ENCODE data around the gene TMPRSS13.

TMPRSS13 gene

DNA sequence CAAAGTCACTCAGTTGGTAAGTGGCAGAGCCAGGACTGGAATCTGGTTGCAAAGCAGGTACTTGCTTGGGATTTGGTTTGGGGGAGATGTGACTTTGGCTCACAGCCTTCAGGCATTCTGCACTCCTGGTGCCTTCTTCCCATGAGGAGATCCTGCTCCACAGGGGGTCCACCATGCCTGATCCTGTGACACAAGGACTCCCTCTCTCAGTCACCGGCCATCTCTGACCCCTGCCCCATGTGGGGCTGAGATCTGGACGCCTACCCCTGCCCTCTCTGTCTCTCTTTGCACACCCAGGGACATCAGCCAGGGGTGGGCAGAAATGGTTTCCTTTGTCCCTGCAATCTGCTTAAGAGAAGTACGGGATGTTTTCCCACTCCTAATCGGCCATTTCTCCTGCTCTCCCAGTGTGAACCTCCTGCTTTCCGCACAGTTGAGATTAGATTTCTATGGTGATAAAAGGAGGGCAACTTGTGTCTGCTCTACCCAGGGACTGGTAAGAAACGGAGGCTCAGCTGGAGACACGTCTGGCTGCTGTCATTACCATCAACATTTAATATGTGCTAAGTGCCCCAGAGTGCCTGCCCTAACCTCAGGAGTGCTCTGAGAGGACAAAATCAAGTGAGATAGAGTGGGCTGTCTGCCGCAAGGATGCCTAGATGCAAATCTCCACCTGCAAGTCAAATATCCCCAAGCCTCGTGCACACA is 41.6 kb downstream of the TMPRSS13 start (continued):
- TF ChIP-seq BCL11B (tag by site-specific recombination; IDR thresholded peaks at IDR 0.05; ENCODE audit: low read depth): no peak
- TF ChIP-seq ZNF785 (tag by site-specific recombination; IDR thresholded peaks at IDR 0.05): no peak
- TF ChIP-seq ZIC2 (tag by site-specific recombination; IDR thresholded peaks at IDR 0.05): peak; percentile 98
- no peak for TF ChIP-seq ZNF677 (tag by site-specific recombination; IDR thresholded peaks at IDR 0.05)
- TF ChIP-seq GLIS1 (tag by site-specific recombination; IDR thresholded peaks at IDR 0.05): peak; percentile 54
- TF ChIP-seq, protein P1, sequence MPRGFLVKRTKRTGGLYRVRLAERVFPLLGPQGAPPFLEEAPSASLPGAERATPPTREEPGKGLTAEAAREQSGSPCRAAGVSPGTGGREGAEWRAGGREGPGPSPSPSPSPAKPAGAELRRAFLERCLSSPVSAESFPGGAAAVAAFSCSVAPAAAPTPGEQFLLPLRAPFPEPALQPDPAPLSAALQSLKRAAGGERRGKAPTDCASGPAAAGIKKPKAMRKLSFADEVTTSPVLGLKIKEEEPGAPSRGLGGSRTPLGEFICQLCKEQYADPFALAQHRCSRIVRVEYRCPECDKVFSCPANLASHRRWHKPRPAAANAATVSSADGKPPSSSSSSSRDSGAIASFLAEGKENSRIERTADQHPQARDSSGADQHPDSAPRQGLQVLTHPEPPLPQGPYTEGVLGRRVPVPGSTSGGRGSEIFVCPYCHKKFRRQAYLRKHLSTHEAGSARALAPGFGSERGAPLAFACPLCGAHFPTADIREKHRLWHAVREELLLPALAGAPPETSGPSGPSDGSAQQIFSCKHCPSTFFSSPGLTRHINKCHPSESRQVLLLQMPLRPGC (tag by site-specific recombination; IDR thresholded peaks at IDR 0.05): no peak
- no peak for TF ChIP-seq ZNF510 (tag by site-specific recombination; IDR thresholded peaks at IDR 0.05; ENCODE audit: insufficient replicate concordance)
- TF ChIP-seq ZNF777 (tag by site-specific recombination; IDR thresholded peaks at IDR 0.05; ENCODE audit: borderline replicate concordance): no peak
- no peak for TF ChIP-seq ZNF416 (tag by site-specific recombination; IDR thresholded peaks at IDR 0.05)
- no peak for TF ChIP-seq ZNF174 (tag by site-specific recombination; IDR thresholded peaks at IDR 0.05)
- TF ChIP-seq, protein P2, sequence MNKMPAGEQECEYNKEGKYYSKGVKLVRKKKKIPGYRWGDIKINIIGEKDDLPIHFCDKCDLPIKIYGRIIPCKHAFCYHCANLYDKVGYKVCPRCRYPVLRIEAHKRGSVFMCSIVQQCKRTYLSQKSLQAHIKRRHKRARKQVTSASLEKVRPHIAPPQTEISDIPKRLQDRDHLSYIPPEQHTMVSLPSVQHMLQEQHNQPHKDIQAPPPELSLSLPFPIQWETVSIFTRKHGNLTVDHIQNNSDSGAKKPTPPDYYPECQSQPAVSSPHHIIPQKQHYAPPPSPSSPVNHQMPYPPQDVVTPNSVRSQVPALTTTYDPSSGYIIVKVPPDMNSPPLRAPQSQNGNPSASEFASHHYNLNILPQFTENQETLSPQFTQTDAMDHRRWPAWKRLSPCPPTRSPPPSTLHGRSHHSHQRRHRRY (tag by site-specific recombination; IDR thresholded peaks at IDR 0.05): no peak
- TF ChIP-seq KLF1 (tag by site-specific recombination; IDR thresholded peaks at IDR 0.05): no peak
- TF ChIP-seq ZNF626 (tag by site-specific recombination; IDR thresholded peaks at IDR 0.05): no peak
- no peak for TF ChIP-seq ZNF114 (tag by site-specific recombination; IDR thresholded peaks at IDR 0.05)
- no peak for TF ChIP-seq ZSCAN30 (tag by site-specific recombination; IDR thresholded peaks at IDR 0.05)
- no peak for TF ChIP-seq ZNF521 (tag by site-specific recombination; IDR thresholded peaks at IDR 0.05)
- no peak for TF ChIP-seq SETDB1 (IDR thresholded peaks at IDR 0.05; ENCODE audit: insufficient read length, low read length)
- TF ChIP-seq MEIS1 (CRISPR knock-in tag; IDR thresholded peaks at IDR 0.05; ENCODE audit: borderline replicate concordance): no peak
- TF ChIP-seq ZNF354C (tag by site-specific recombination; IDR thresholded peaks at IDR 0.05; ENCODE audit: borderline replicate concordance, low read depth): no peak

DNA sequence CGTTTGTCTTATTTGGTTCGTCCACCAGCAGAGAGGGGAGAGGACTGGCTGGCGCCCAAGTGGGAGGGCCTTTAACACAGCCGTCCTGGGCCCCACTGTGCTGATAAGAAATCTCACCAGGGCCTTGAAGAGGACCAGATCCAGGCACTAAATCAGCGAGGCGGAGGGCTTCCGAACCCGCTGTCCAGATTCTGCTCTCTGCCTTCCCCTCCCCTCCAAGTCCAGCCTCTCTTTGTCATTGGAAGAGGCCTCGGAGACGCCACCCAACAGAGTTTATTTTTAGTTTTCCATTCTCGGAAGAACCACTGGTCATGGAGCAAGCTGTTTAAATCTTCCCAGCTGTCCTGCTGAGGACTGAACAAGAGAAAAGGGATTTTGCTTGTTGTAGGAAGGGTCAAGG is 43.4 kb downstream of the TMPRSS13 start:
- ChIA-PET CTCF (interaction anchor here (1.0 kb wide), 2 partner anchors 19 to 78 kb away, joined by 3 to 5 read pairs; no protein-coding TSS in a partner anchor), POLR2A (no interaction called here)
- H3K36me3 ChIP-seq (ENCODE audit: control insufficient read depth in 2 of 2, insufficient read depth in 1 of 2, low read length in 2 of 2): no peaks in the 10 kb centered on the region
- H3K4me3 ChIP-seq (ENCODE audit: low read depth, low read length): no peak overlapping the region
- H3K9me3 ChIP-seq (ENCODE audit: control insufficient read depth, insufficient read depth, low read depth, low read length): no peaks in the 10 kb centered on the region
- H3K27ac ChIP-seq (ENCODE audit: extremely low read depth, low read depth, low read length): no peak overlapping the region
- peak; percentile 49; the same call in 1 of the 2 replicates for TF ChIP-seq ZFP69B (tag by site-specific recombination; IDR thresholded peaks at IDR 0.05)
- TF ChIP-seq ZNF121 (tag by site-specific recombination; IDR thresholded peaks at IDR 0.05): no peak
- H3K4me1 ChIP-seq (ENCODE audit: control insufficient read depth, insufficient read depth, low read length): no peaks in the 10 kb centered on the region

DNA sequence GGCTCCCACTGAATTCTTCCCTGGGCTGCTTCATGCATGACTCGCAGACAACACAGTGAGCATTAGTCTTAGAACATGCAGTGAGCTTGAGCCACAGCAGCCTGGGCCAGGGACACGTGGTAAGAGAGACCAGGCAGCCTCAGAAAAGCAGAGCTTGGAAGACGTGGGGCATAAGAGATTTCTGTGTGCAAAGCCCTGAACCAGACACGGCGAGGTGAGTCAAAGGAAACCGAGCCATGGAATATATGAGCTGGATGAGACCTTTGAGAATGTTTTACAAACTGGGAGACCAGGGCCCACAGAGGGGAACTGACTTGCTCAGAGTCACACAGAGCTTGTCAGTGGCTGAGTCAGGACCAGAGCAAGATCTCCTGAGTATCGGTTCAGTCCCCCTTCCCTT is 44.2 kb downstream of the TMPRSS13 start:
- TF ChIP-seq FEZF1 (tag by site-specific recombination; IDR thresholded peaks at IDR 0.05) (no peak), ZNF629 (tag by site-specific recombination; IDR thresholded peaks at IDR 0.05) (no peak), ZNF114 (tag by site-specific recombination; IDR thresholded peaks at IDR 0.05) (no peak)
- H3K27ac ChIP-seq (ENCODE audit: extremely low read depth, low read depth, low read length): no peak overlapping the region
- H3K36me3 ChIP-seq (ENCODE audit: control insufficient read depth in 2 of 2, insufficient read depth in 1 of 2, low read length in 2 of 2): no peaks in the 10 kb centered on the region
- no peaks in the 10 kb centered on the region for H3K9me3 ChIP-seq (ENCODE audit: control insufficient read depth, insufficient read depth, low read depth, low read length)
- ChIA-PET CTCF (interaction anchor here (0.6 to 1.7 kb wide), 5 partner anchors 20 to 339 kb away, joined by 3 to 5 read pairs (median 4); no protein-coding TSS in a partner anchor), POLR2A (no interaction called here)
- H3K4me3 ChIP-seq (ENCODE audit: low read depth, low read length): no peak overlapping the region
- no peaks in the 10 kb centered on the region for H3K4me1 ChIP-seq (ENCODE audit: control insufficient read depth, insufficient read depth, low read length)

Measured in HEK293 (cell line).